Prostate gland (tissue), 2 donors: ENCODE measurements around the gene METTL21A.

ENCODE experiments used
- POLR2A ChIP-seq: fragments of 450-650 bp; IDR thresholded peaks from one replicate; pipeline ENCODE4 v1.6.1; 2016; ENCODE audit warnings: antibody characterized with exemption, mild to moderate bottlenecking
- POLR2AphosphoS5 ChIP-seq: sonication (generic); formaldehyde crosslinking; IDR thresholded peaks from one replicate; pipeline ENCODE4 v1.6.1; 2017; ENCODE audit warnings: antibody characterized with exemption
- TF ChIP-seq, protein P1 (sequence below), 4 experiments: fragments of 200-600 bp in 2 of 4; fragments of 450-650 bp in 2 of 4; sonication (generic) in 2 of 4; IDR thresholded peaks; 1 replicate in 3 of 4; 2 replicates in 1 of 4; pipeline ENCODE4 v1.5.1; 2016 to 2019; ENCODE audit warnings: antibody characterized with exemption in 4 of 4, mild to moderate bottlenecking in 2 of 4, moderate library complexity in 2 of 4

GRCh38 chr2:207673431-207673830, 48.2 kb upstream of the METTL21A start:
- TF ChIP-seq, protein P1, sequence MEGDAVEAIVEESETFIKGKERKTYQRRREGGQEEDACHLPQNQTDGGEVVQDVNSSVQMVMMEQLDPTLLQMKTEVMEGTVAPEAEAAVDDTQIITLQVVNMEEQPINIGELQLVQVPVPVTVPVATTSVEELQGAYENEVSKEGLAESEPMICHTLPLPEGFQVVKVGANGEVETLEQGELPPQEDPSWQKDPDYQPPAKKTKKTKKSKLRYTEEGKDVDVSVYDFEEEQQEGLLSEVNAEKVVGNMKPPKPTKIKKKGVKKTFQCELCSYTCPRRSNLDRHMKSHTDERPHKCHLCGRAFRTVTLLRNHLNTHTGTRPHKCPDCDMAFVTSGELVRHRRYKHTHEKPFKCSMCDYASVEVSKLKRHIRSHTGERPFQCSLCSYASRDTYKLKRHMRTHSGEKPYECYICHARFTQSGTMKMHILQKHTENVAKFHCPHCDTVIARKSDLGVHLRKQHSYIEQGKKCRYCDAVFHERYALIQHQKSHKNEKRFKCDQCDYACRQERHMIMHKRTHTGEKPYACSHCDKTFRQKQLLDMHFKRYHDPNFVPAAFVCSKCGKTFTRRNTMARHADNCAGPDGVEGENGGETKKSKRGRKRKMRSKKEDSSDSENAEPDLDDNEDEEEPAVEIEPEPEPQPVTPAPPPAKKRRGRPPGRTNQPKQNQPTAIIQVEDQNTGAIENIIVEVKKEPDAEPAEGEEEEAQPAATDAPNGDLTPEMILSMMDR (IDR thresholded peaks at IDR 0.05), result no peak
- TF ChIP-seq POLR2AphosphoS5 (no peak), POLR2A (no peak)
